SKM-1 (cell line): Measurements from ENCODE around the gene SIL1.

Source experiments
- DNase-seq: peaks from one replicate; lab custom pipeline; 2025; ENCODE audit not compliant: unreplicated experiment; lab: John Stamatoyannopoulos, UW

Gene SIL1

DNA sequence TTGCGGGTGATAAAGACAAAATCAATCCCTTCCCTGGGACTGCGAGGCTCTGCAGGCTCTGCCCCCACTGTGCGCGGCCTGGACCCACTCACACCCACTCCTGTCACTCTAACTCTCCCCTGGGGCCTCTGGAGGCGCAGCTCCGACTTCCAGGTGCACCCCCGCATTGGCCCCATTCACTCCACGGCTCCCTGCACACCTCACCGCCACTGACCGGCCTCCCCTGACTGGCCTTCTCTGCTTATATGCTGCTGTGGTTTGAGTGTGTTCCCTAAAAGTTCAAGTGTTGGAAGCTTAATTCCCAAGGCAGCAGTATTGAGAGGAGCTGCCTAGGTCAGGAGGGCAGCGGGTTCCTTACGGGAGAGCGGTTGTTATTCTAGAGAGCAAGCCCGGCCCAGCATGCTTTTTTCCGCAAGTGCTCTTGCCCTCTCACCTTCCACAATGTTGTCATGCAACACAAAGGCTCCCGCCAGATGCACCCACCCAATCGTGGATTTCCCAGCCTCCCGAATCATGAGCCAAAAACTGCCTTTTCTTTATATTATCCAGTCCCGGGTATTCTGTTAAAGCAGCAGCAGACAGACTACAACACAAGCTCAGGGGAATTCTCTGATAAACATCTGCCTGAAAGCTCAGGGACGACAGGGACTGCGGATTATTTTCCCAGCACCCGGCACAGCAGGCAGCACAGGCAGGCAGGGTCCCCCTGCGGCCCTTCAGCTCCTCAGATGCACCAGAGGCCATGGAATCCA is 249.5 kb downstream of the SIL1 start:
- DNase-seq: no peak

GRCh38 chr5:138947780-138948179 is 250.4 kb downstream of the SIL1 start:
- DNase-seq: no peak

DNA sequence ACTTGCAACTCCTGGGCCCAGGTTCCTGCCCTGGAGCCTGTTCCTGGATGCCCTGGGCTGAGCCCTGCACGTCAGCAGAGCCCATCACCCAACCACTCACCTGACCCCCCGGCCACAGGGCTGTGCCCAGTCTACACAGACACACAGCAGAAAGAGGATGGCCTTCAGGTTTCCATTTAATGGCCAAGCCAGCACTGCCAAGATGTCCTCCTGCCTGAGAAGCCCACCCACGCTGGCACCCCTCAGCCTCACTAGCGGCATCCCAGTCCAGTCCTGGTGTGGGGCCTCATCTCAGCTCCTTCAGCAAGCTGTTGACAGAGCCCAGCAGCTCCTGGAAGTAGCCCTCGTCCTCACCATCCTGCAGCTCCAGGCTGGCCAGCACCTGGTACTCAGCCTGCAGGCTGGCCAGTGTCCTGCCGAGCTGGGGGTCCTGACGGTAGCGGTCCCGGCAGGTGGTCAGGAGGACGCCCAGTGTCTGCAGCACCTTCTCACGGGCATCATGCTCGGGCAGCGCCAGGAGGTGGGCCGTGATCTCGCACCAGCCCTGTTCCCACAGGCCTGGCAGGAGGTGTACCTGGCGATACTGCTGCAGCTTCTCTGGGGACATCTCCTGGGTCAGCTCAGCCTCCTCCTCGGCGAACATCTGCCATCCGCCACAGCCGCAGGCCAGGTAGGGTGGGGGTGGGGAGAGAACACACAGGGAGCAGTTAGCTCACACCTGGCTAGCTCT is 251.2 kb downstream of the SIL1 start:
- DNase-seq: no peak

DNA sequence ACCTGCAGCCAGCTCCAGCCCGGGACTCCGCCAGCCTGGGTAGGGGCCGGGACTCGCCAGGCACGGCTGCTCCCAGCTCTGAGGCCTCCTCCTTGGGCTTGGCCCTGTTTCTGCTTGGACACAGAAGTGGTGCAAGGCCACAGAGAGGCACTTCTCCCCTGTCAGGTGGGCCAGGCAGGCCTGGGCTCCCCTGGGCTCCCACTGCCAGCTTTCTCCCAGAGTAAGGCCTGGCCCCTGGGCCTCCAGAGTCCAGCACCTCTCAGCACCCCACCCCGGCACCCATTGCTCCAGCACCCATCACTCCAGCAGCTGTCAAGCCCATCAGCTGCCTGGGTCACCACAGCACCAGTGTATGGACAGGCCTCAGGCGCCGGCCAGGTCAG is 251.9 kb downstream of the SIL1 start:
- no peak for DNase-seq

DNA sequence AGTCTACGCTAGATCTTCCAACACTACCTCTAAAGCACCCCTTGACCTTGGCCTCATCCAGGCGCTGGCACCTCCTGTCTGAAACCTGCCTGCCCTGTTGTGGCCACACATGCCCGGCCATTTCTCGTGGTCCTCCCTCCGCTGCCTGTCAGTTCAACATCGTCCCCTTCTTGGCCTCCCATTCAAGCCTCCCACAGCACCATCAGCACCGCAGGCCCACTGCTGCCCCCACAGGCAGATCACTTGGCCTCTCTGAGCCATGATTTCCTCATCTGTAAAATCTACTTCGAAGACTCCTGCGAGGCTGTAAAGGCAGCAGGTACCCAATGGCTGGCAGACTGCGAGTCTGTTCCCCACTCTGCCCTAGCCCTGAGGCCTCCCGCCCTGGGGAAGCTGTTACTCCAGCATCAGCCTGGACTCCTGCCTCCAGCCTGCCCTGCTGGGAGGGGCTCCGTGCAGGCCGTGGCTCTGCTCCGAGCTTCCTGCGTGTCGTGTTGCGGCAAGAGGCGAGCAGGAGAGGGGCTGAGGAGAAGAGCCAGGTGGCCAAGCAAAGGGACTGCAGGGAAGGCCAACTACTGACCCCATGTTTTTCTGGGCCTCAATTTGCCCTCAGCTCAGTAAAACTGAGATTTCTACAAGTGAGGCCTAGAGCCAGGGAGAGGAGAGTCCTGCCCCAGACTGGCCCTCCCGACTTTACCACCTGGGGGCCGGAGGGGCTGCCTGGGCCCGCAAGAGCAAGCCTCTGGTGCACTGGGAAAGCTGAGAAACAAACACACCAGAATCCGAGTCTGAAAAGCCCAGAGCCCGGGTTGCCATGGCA is 252.5 kb downstream of the SIL1 start:
- no peak for DNase-seq

DNA sequence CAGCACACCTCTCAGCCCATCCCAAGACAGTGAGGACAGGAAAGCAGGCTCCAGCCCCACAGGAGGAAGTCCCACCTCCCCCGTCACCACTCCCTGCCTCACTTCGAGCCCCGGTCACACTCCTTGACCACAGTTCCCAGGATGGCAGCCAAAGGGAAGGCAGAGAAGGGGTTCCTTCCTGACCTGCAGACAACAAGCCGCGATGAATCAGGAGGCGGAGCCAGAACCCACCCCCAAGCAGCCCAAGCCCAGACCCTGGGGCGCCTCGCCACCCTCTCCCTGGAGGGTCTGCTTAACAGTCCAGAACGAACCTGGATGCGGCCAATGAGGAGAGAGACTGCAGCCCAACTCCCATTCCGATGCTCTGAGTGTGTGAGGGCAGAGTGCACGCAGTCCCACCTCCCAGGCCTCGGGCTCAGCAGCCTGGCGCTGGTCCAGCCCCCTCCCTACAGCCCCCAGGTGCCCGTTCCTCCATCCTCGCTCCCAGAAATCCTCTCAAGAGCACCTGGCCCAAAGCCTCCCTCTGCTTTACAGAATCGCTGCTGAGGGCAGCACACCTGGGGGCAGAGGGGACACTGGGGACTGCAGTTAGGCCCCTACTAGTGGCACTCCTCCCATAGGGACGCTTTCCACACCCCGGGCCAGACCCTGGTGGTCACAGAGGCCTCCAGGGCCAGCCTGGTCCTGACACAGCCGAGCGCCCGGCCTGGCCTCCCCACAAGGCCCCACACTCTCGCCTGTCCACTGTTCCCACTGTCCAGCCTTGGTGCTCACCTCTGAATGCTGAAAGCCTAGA is 253.4 kb downstream of the SIL1 start:
- DNase-seq: no peak

DNA sequence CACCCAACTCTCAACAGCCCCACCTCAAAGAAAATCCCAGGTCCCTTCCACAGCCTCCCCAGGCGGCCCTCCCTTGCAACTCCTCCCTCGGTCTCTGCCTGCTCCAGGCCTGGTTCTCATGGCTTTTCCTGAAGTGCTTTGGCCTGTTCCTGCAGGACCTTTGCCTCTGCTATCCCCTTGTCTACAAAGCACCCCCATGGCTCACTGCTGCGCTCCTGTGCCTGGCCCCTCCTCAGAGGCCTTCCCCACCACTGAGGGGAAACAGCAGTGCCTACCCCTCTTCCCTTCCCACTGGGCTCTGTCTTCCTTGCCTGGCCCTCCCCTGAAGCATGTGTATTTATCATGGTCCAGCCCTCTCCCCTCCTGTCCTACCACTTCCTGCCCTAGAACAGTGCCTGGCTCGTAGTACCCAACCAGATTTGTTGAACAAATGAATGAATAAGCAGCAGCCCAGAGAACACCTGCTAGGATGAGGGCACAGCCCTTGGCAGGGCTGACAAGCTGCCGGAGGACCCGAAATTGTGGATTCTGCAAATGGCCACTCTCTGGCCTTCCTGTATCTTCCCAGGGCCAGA is 254.5 kb downstream of the SIL1 start:
- DNase-seq: no peak

GRCh38 chr5:138942861-138943260 is 255.3 kb downstream of the SIL1 start:
- no peak for DNase-seq

DNA sequence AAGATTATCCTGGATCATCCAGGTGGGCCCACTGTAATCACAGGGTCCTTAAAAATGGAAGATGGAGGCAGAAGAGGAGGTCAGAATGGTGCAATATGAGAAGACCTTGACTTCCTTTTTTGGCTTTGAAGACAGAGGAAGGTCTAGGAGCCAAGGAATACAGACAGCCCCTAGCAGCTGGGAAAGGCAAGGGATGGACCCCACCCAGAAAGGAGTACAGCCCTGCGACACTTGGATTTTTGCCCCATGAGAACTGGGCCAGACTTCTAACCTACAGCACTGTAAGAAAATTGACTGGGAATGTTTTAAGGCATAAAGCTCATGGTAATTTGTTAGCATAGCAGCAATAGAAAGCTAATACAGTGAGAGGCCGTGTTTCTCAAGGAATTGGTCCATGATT is 256.1 kb downstream of the SIL1 start:
- no peak for DNase-seq

DNA sequence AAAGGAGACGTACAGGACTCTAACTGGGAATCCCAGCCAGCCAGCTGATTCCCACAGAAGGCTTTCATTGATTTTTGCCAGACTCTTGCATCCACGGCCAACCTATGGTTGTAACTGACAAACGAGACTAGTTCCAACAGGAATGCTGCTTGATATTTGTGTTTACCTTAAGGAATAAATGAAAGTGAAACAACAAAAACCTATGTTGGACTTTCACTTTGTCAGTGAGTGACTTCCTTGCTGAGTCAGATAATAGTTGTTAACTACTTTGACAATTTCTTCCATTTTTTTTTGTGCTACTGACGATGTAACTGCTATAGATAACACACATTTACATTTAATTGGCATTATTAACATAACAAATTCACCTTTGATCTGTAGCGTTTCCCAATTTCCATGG is 259.6 kb downstream of the SIL1 start:
- no peak for DNase-seq

- no peak for DNase-seq
Measured at GRCh38 chr5:138937392-138938387, 260.5 kb downstream of the SIL1 start.

GRCh38 chr5:138936968-138937345 is 261.2 kb downstream of the SIL1 start:
- no peak for DNase-seq

DNA sequence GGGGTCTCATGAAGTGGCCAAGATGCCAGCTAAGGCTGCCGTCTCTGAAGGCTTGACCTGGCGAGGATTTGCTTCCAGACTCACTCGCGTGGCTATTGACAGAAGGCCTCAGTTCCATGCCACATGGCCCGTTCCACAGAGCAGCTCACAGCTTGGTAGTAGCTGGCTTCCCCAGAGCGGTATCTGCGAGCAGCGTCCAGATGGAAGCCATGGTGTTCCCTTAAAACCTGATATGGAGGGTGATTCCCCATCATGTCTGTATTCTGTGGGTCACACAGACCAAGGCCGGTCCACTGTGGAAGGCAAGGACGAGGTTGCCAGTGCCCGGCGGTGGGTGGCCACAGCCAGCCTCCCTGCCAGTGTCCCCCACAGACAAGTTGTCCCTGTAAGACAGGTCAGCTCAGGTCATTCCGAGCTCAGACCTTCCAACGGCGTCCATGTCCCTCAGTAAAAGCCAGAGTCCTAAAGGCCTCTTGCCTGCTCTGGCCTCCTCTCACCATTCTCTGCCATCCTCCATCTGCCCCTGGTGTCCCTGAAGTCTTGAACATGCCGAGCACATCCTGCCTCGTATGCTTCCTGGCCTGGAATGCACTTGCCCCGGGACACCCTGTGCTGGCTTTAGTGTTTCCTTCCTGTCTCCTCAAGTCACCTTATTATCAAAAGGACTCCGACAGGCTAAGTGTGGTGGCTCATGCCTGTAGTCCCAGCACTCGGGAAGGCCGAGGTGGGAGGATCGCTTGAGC is 261.8 kb downstream of the SIL1 start:
- DNase-seq: no peak

GRCh38 chr5:138935466-138935865 is 262.7 kb downstream of the SIL1 start:
- DNase-seq: no peak

- no peak for DNase-seq
Measured at GRCh38 chr5:138934971-138935370, 263.2 kb downstream of the SIL1 start.

- DNase-seq: no peak
Measured at GRCh38 chr5:138933522-138934290, 264.5 kb downstream of the SIL1 start.

GRCh38 chr5:138932171-138932810 is 265.9 kb downstream of the SIL1 start:
- DNase-seq: no peak
